HG03520 (cell line): ENCODE measurements around the gene UBTD1.
"Not testable (repeated sequence)": the region's sequence is repeated elsewhere in the genome, so short reads cannot be mapped to it uniquely, and the experiment has no call there.

Source experiments
- ATAC-seq: cut with Tn5 transposase; IDR thresholded peaks from one replicate; pipeline ENCODE4 v1.9.1; 2021; ENCODE audit warnings: mild to moderate bottlenecking, moderate library complexity; ENCODE audit not compliant: unreplicated experiment

The UBTD1 gene

GRCh38 chr10:97537186-97537869 lies 38.6 kb downstream of the UBTD1 start:
- ATAC-seq, result no peak

- ATAC-seq, result no peak
Observed at GRCh38 chr10:97538411-97538810, 39.7 kb downstream of the UBTD1 start.

GRCh38 chr10:97538839-97539238 lies 40.1 kb downstream of the UBTD1 start:
- ATAC-seq, result no peak

DNA sequence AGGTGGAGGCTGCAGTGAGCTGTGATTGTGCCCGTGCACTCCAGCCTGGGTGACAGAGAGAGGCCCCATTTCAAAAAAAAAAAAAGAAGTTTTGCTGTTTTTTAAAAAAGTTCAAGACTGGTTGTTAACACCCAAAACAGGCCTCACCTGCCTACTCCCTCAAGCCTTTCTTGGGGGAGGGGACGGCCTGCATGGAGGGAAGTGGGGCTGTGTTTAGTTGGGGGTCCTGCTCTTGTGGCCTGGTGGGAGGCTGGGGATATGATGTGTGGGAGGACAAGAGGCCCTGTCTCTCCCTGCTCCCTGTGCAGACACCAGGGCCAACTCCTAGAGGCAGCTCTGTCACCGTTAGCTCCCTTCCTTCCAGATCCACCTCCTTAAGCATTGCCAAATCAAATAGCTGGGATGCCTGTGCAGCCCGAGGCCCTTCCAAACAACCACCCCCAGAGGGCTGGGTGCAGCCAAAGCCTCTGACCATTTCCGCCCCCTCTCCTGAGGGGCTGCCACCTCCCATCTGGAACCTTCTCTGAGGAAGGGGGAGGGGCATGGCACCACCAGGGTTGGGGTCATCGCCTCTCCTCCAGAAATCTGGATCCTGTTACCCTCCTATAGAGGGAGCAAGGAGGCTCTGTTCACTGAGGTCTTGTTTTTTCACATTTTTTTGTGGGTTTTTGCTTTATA lies 40.9 kb downstream of the UBTD1 start:
- no peak for ATAC-seq

- ATAC-seq, result no peak
Observed at GRCh38 chr10:97540669-97541500, 42.2 kb downstream of the UBTD1 start.

DNA sequence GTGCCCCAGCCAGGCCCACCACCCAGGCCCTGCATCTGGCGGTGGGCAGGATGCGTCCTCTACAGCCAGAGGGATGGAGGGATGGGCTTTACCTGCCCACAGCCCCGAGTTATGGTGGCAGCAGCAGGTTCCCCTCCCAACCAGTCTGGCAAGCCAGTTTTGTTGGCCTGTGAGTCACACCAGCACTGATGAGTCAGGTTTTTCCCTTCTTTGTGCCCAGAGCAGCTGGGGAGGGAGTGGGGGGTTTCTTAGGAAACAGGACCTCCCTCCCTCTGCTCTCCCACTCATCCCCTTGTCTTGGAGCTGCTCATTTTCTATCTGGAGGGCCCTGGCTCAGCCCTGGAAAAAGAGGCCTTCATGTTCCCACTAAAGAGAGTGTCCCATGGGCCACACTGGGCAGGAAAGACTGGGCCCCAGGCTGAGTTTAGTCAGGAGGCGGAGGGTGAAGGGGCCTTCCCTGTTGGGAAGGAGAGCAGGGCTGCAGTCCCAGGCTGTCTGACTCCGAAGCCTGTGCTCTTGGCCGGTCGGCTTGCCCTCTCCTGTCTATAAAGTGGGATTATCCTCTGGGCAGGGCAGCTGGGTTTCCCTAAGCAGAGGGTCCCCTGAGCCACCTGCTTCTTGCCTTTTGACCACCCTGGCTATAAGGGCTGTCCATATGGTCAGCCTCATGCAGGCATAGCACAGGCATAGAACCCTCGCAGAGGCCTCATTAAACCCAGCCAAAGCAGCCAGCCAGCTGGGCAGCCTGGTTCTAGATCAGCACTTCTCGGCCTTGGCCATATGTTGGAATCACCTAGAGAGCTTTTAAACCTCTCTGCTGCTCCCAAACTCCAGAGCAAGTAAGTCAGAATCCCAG lies 43.7 kb downstream of the UBTD1 start:
- no peak for ATAC-seq

DNA sequence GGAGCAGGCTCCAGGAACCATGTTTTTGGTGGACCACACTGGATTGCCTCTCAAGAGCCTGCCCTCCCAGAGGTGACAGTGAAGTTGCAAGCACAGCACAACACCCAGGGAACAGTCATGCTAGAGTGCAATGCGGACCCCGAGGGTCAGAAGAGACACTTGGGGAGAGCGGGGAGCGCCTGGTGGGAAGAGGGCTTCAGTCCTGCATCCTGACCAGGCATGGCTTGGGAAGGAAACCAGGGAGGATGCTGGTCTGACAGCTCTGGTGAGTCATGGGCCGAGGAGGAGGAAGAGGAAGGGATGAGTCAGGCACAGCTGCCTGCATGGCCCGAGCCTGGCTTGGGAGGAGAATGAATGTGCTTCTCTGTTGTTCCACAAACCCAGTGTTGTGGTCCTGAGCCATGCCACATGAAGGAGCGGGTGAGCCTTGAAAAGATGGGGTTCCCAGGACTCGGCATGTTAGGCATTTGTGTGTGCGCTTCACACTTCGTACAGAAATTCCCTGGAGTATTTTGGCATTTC lies 44.4 kb downstream of the UBTD1 start:
- no peak for ATAC-seq

DNA sequence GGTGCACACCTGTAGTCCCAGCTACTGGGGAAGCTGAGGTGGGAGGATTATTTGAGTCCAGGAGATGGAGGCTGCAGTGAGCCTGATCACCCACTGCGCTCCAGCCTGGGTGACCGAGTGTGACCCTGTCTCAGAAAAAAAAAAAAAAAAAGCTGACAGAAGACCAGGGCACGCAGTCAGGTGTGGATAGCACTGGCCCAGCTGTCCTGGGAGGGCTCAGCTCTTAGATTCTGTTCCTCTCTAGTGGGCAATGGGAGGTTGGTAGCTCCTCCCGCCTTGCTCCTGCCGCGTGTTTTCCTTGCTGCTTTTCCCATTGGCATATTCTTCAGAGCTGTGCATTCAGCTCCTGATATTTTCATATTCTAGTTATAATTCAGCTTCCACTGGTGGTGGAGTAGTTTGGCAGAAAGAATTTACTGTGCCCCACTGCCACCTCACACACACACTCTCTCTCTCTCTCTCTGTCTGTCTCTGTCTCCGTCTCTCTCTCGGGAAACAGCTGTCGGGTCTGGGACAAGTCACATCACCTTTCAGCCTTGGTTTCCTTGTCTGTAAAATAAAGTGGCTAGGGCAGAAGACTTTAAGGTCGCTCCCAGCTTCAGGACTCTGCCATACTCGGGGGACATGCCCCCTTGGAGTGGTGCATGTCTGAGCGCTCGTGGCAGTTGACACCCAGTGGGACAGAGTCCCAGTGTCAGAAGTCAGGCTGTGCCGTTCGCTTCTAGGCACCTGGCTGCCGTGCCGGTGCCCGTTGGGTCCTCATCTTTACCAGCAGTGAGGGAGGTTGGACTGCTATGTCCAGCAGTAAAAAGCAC lies 47.9 kb downstream of the UBTD1 start:
- ATAC-seq, result no peak

GRCh38 chr10:97547271-97547600 lies 48.5 kb downstream of the UBTD1 start:
- no peak for ATAC-seq

GRCh38 chr10:97547962-97548361 lies 49.2 kb downstream of the UBTD1 start:
- ATAC-seq, result no peak

GRCh38 chr10:97548828-97549455 lies 50.2 kb downstream of the UBTD1 start:
- ATAC-seq, result no peak

- no peak for ATAC-seq
Observed at GRCh38 chr10:97549587-97550322, 51.0 kb downstream of the UBTD1 start.

GRCh38 chr10:97550336-97551149 lies 51.8 kb downstream of the UBTD1 start:
- ATAC-seq, result no peak

- ATAC-seq, result no peak
Observed at GRCh38 chr10:97551271-97551670, 52.5 kb downstream of the UBTD1 start.

GRCh38 chr10:97553575-97554031 lies 54.9 kb downstream of the UBTD1 start:
- ATAC-seq, result no peak

DNA sequence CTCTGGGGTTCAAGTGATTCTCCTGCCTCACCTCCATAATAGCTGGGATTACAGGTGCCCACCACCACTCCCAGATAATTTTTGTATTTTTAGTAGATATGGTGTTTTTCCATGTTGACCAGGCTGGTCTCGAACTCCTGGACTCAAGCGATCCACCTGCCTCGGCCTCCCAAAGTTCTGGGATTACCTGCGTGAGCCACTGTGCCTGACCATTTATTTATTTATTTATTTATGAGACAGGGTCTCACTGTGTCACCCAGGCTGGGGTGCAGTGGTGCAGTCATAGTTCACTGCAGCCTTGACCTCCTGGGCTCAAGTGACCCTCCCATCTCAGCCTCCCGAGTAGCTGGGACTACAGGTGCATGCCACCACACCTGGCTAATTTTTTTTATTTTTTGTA lies 55.6 kb downstream of the UBTD1 start:
- not testable (repeated sequence) for ATAC-seq

DNA sequence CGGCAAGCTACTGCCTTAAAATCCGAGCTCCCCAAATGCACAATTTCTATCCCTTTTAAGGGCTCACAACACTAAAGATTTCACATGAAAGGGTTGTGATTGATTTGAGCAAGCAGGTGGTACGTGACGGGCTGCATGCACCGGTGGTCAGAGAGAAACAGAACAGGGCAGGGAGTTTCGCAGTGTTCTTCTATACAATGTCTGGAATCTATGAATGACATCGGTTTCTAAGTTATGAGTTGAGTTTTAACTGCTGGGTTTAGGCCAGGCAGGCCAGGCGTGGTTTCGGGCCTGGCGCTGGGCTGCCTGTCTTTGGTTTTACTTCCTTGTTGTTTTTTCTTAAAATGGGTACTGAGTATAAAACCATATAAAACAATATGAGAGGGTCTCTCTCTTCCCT lies 56.8 kb downstream of the UBTD1 start:
- not testable (repeated sequence) for ATAC-seq
